ENCODE data around the gene CLCN5.

CLCN5 gene

DNA sequence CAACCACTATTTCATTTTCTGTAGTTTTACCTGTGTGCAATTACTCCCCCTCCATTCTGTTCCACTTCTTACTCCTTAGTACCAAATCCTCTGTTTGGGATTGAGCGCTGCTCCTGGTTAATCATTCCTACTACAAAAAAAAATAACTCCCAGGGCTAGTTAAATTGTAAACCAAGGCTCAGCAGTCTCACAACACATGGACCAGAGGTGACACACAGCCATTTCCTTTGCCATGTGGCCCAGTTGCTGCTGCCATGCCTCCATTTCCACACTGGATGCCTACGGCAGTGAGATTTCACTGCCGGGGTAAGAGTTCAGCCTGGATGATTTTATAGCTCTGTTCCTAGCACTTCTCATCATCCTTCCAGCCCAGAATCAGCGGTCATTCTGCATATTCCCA lies 171.2 kb downstream of the CLCN5 start:
- DNase-seq, result no peak

- no peak for DNase-seq
Measured at GRCh38 chrX:50097071-50097470, 174.7 kb downstream of the CLCN5 start.

DNA sequence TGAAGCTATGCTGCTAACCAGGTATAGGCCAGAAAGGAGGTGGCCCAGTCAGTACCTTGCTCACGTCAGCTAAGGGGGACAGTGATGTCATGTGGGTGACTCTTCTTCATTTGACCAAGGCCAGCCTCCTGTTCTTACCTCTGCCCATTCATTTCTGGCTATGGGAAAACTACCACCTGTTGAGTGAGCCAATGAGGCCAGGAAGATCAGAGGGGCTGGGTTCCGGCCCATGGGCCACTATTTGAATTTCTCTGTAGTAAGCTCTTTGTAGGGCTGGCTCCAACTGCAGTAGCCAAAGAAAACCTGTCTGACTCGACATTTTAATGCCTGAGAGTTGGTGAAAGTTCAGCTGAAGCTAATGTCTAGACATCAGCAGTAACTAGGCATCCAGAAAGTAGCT lies 175.8 kb downstream of the CLCN5 start:
- no peak for DNase-seq

GRCh38 chrX:50098749-50099148 lies 176.4 kb downstream of the CLCN5 start:
- DNase-seq, result no peak

DNA sequence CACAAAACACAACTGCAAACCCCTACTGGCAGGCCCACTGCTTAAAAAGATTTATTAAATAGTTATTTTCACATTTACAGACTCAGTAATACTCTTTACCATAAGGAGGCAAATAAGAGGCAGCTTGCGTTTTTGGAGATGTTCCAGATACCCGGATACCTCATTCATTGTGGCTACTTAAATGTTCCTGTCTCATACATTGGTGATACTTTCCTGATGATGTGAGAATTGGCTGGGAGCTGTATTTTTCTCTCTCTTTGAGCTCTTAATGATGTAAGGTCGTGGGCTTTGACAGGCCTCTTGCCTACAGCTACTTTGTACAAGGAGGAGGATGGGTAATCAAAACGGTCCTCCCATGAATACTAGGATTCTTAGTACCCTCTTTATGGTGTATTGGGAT lies 176.9 kb downstream of the CLCN5 start:
- DNase-seq, result no peak

GRCh38 chrX:50100188-50100587 lies 177.8 kb downstream of the CLCN5 start:
- DNase-seq, result no peak

DNA sequence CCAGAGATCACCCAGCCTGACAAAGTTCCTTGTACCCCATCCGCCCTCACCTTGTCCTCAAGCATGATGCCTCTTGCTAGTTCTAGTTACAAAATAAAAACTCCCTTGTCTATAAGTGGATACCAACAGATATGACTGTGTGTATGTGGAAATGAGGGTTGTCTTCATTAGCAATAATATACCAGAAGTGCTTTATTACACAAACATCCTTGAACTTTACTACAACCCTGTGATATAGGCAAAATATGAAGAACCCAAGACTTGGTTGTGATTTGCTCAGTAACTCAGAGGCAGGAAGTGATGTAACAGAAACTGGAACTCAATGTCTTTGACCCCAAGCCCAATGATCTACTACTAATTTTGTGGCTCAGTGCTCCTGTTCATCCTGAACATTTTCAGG lies 180.8 kb downstream of the CLCN5 start:
- DNase-seq, result no peak

DNA sequence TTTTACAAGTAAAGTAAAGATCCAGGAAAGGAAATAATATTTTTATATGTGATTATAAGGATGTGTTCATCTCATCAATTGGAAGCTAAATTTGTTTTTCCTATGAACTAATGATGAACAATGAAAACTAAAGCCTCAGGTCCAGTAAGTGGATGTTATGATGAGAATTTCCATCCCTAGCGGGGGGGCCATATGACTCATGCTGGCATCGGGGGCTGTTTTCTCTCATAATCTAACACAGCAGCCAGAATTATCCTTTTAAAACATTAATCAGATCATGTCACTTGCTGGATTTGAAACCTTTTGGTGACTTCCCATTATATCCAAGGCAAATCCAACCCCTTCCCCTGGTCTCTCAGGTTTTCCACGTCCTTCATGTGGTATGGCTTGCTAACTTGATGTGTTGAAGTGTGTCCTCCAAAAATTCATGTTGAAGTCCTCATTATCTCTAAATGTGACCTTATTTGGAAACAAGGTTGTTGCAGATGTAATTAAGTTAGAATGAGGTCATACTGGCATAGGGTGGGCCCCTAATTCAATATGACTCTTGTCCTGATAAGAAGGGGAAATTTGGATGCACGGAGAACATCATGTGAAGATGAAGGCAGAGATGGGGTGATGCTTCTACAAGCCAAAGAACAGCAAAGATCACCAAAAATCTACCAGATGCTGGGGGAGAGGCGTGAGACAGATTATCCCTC lies 181.6 kb downstream of the CLCN5 start:
- no peak for DNase-seq

DNA sequence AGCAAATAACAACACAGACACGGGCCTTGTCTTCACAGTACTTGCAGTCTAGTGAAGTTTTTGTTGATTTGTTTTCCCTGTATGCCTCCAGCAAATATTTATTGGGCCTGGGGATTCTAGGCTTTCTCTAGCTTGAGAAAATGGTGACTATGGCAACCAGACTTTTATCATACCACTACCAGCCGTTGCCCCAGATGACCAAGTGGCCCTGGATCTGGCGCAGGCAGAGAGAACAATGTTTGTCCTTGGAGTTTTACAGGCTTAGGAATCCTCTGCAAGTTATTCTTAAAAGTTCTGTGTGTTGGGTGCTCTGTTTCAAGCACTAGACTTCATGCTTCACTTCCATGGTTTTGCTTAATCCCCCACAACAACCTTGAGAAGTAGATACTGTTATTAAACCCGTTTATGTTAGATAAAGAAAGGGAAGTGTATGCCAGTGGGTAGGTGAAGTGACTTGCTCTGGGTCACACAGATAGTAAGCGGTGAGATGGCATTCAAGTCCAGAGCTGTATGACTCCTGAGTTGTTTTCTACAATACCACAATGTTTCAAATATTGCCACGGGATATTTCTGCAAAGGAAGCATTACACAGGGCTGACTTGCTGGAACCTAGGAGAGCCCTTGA lies 183.8 kb downstream of the CLCN5 start:
- DNase-seq, result no peak

DNA sequence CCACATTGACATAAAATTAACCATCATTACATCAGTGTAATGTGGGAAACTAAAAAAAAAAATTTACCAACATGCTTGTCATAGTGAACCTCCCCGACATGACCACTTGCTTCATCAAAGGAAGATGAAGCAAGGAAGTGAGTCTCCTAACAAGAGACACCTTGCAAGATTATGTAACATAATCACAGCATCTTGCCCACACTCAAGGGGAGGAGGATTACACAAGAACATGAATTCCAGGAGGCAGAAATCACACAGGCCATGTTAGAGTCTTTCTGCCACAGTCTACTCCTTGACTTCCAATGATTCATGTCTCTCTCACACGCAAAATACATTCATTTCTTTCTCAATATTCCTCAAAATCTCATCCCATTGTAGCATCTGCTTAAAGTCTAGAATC lies 185.1 kb downstream of the CLCN5 start:
- no peak for DNase-seq

DNA sequence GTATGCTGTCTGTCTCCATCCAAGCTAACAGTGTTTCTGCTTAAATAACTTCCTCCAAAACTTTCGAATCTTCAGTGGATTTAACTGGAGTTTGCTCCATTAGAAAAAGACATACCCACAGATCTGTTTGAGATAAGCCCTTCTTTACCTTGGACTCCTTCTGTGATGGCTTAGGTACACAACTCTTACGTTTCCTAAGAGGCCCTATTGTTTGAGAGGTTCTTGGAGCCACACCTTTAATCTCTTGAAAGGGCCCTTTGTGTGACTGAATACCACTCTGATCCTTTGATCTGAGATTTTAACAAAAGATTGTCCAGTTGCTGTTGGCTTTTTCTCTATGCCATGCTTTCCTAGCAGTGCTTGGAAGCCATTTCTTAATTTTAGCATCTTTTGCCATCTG lies 185.9 kb downstream of the CLCN5 start:
- no peak for DNase-seq

- DNase-seq, result no peak
Measured at GRCh38 chrX:50111742-50112141, 189.3 kb downstream of the CLCN5 start.

- DNase-seq, result no peak
Measured at GRCh38 chrX:50114113-50114512, 191.7 kb downstream of the CLCN5 start.

DNA sequence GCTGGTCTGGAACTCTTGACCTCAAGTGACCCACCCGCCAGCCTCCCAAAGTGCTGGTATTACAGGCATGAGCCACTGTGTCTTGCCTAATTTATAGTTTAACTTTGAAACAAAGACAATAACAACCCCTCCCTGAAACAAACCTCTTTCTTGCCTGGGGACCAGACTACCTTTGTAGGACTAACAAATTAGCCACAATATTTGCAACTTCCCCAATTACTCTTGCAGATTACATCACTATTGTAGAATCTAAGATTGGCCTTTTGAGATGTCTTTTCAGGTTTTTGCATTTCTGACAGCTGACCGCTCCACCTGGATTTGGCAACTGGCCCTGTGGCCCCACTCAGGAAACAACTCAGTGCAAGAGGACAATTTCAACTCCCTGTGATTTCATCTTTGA lies 193.6 kb downstream of the CLCN5 start:
- no peak for DNase-seq

GRCh38 chrX:50117476-50117875 lies 195.1 kb downstream of the CLCN5 start:
- no peak for DNase-seq

GRCh38 chrX:50125480-50125879 lies 203.1 kb downstream of the CLCN5 start:
- no peak for DNase-seq

GRCh38 chrX:50147972-50148371 lies 225.6 kb downstream of the CLCN5 start:
- DNase-seq, result no peak
